ENCODE results near the gene HDAC9. TPM values are rescaled to one million over a fixed set of nuclear protein-coding genes. Genes with fewer than 3 reads are reported as not detected.

Gene HDAC9
- total RNA-seq, 6 donors from 2014 or later, result 8.4 to 23.1 (median 10.4) TPM

- Histone ChIP-seq H3K27ac (no peak overlapping the region), H3K9me3 (no peaks in the 10 kb centered on the region), H3K27me3 (no peaks in the 10 kb centered on the region), H3K4me1 (no peaks in the 10 kb centered on the region), H3K4me3 (no peak overlapping the region), H3K36me3 (no peaks in the 10 kb centered on the region)
- no peak for TF ChIP-seq POLR2A (IDR thresholded peaks at IDR 0.05)
- TF ChIP-seq, protein P1, sequence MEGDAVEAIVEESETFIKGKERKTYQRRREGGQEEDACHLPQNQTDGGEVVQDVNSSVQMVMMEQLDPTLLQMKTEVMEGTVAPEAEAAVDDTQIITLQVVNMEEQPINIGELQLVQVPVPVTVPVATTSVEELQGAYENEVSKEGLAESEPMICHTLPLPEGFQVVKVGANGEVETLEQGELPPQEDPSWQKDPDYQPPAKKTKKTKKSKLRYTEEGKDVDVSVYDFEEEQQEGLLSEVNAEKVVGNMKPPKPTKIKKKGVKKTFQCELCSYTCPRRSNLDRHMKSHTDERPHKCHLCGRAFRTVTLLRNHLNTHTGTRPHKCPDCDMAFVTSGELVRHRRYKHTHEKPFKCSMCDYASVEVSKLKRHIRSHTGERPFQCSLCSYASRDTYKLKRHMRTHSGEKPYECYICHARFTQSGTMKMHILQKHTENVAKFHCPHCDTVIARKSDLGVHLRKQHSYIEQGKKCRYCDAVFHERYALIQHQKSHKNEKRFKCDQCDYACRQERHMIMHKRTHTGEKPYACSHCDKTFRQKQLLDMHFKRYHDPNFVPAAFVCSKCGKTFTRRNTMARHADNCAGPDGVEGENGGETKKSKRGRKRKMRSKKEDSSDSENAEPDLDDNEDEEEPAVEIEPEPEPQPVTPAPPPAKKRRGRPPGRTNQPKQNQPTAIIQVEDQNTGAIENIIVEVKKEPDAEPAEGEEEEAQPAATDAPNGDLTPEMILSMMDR (IDR thresholded peaks at IDR 0.05), result no peak
- no peak for TF ChIP-seq EP300 (IDR thresholded peaks at IDR 0.05)
- TF ChIP-seq POLR2AphosphoS5 (IDR thresholded peaks at IDR 0.05), result no peak
- no peak for DNase-seq
- no peak for ATAC-seq (ENCODE audit: low FRiP score in 2 of 2)
- 91 to 93% methylated on average over 4 of the region's 4 CpGs for WGBS, 2 donors
These were observed 76.6 kb downstream of the HDAC9 start for GRCh38 chr7:18572154-18572553.

DNA sequence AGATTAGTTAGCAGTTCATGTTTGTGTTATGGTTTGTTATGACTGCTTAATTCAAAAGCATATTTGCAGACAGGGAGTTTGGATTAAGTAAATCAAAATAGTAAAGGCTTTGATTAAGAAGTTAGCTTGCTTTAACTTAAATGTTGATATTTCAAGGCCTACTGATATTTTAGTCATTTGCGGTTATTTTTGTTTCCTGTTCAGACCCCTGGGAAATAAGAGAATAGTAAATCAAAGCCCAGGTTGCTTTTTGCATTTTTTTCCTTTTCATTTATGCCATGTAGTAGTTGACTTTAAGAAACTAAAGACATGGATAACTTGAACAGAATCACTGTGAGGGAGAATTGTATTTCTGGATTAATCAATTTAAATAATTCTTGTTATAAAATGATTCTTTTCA lies 77.3 kb downstream of the HDAC9 start:
- TF ChIP-seq POLR2AphosphoS5 (IDR thresholded peaks at IDR 0.05) (no peak), EP300 (IDR thresholded peaks at IDR 0.05) (no peak), POLR2A (IDR thresholded peaks at IDR 0.05) (no peak)
- TF ChIP-seq, protein P1 (IDR thresholded peaks at IDR 0.05), result no peak
- Histone ChIP-seq H3K27me3 (no peaks in the 10 kb centered on the region), H3K36me3 (no peaks in the 10 kb centered on the region), H3K4me1 (no peaks in the 10 kb centered on the region), H3K27ac (no peak overlapping the region), H3K9me3 (no peaks in the 10 kb centered on the region), H3K4me3 (no peak overlapping the region)
- ATAC-seq (ENCODE audit: low FRiP score in 2 of 2), result no peak
- WGBS, 2 donors, result 85 to 91% methylated on average over 1 of the region's 1 CpG
- no peak for DNase-seq

DNA sequence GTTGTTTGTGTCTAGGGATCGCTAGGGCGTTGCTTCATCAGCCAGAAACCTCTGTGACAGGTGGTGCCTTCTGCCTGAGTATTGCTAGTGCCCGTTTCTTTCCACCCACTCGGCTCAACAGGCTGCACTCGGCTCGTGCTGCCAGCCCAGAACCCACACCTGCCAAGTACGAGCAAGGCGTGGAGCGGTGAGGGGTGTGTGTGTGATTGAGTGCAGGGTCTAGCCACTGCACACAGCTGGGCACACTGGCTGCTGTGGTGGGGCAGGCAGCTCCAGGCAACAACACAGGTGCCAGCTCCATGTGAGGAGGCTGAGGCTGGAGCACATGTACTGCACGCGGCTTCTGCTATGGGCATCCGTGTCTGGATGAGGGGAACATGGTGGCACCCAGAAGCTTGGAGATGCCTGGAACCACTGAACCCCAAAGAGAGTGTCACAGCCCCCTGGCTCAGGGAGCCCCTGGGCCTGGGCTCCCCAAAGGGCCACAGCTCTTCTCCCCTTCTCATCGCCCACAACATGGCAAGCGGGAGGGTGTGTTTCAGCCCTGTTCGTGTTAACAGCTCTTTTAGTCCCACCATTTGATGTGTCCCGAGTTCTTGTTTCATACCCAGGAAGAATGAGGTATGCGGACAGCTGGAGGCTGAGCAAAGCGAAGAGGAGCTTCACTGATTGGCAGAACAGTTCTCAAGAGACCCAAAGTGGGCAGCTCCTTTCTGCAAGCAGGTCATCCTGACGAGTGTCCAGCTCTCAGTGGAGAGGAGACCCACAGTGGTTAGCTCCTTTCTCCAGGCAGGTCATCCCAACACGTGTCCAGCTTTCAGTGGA lies 78.1 kb downstream of the HDAC9 start:
- no peak for TF ChIP-seq EP300 (IDR thresholded peaks at IDR 0.05)
- TF ChIP-seq POLR2A (IDR thresholded peaks at IDR 0.05), result no peak
- TF ChIP-seq, protein P1 (IDR thresholded peaks at IDR 0.05), result no peak
- TF ChIP-seq POLR2AphosphoS5 (IDR thresholded peaks at IDR 0.05), result no peak

GRCh38 chr7:18574235-18574540 lies 78.6 kb downstream of the HDAC9 start:
- no peak for DNase-seq
- 88 to 100% methylated on average over 4 to 7 of the region's 7 CpGs for WGBS, 2 donors
- TF ChIP-seq POLR2A (IDR thresholded peaks at IDR 0.05) (no peak), POLR2AphosphoS5 (IDR thresholded peaks at IDR 0.05) (no peak)
- TF ChIP-seq, protein P1 (IDR thresholded peaks at IDR 0.05), result no peak
- no peaks in the 10 kb centered on the region for H3K27me3 ChIP-seq
- H3K9me3 ChIP-seq, result no peaks in the 10 kb centered on the region
- peak in 1 of 2 donors; percentile 19 for ATAC-seq (ENCODE audit: low FRiP score in 2 of 2)
- H3K27ac ChIP-seq, result no peak overlapping the region
- H3K4me1 ChIP-seq, result no peaks in the 10 kb centered on the region
- H3K4me3 ChIP-seq, result no peak overlapping the region
- H3K36me3 ChIP-seq, result no peaks in the 10 kb centered on the region

More for the DNA sequence above, 78.1 kb downstream of the HDAC9 start:
- ATAC-seq (ENCODE audit: low FRiP score in 2 of 2) (peak; percentile 19 to 61), DNase-seq (peak in 1 of 2 donors; percentile 62)
- no peaks in the 10 kb centered on the region for H3K9me3 ChIP-seq
- H3K4me1 ChIP-seq, result no peaks in the 10 kb centered on the region
- no peaks in the 10 kb centered on the region for H3K36me3 ChIP-seq
- H3K4me3 ChIP-seq, result no peak overlapping the region
- no peak overlapping the region for H3K27ac ChIP-seq
- no peaks in the 10 kb centered on the region for H3K27me3 ChIP-seq
- WGBS, 2 donors, result 91 to 96% methylated on average over 17 to 18 of the region's 20 CpGs

DNA sequence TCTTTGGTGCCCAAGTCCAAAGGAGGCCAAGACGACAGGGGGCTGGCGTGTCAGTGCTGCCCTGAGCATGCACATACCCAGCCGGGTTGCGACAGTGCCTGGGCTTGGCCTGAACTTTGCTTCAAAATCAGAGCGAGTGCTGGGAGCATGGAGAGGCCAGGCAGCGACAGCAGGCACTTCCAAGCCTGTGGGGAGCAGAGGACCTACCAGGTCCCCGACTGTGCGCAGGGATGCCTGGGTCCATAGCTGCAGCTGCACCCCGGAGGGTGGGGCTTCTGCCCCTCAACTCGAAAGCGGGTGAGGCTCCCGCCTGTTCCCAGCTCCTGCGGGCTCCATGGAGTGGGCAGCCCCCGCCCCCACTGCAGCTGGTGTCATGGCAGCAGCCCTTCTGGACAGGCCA lies 79.1 kb downstream of the HDAC9 start:
- Histone ChIP-seq H3K27me3 (no peaks in the 10 kb centered on the region), H3K4me3 (no peak overlapping the region), H3K4me1 (no peaks in the 10 kb centered on the region), H3K9me3 (no peaks in the 10 kb centered on the region), H3K27ac (no peak overlapping the region), H3K36me3 (no peaks in the 10 kb centered on the region)
- peak in 1 of 2 donors; percentile 55 for ATAC-seq (ENCODE audit: low FRiP score in 2 of 2)
- peak in 1 of 2 donors; percentile 71 for DNase-seq
- WGBS, 2 donors, result 90 to 94% methylated on average over 2 to 14 of the region's 14 CpGs
- TF ChIP-seq EP300 (IDR thresholded peaks at IDR 0.05) (no peak), POLR2AphosphoS5 (IDR thresholded peaks at IDR 0.05) (no peak), POLR2A (IDR thresholded peaks at IDR 0.05) (no peak)
- TF ChIP-seq, protein P1 (IDR thresholded peaks at IDR 0.05), result no peak
